Vagina (tissue), 2 donors: ENCODE results near the gene RFFL.

Experiments used
- POLR2A ChIP-seq, 2 donors: fragments of 450-650 bp; IDR thresholded peaks; one replicate each; pipeline ENCODE4 v1.6.1; 2017; ENCODE audit warnings: antibody characterized with exemption in 2 of 2, mild to moderate bottlenecking in 2 of 2, moderate library complexity in 2 of 2
- POLR2AphosphoS5 ChIP-seq, 2 donors: sonication (generic); formaldehyde crosslinking; IDR thresholded peaks; one replicate each; pipeline ENCODE4 v1.9.0; 2017; ENCODE audit warnings: antibody characterized with exemption in 2 of 2, mild to moderate bottlenecking in 2 of 2, low read depth in 1 of 2; ENCODE audit not compliant: insufficient read depth in 1 of 2
- TF ChIP-seq, protein P1 (sequence below), 3 experiments: fragments of 450-650 bp in 2 of 3; fragments of 200-600 bp in 1 of 3; sonication (generic) in 1 of 3; IDR thresholded peaks; one replicate each; pipeline ENCODE4 v1.5.1; 2017 to 2019; ENCODE audit warnings: antibody characterized with exemption in 3 of 3, mild to moderate bottlenecking in 2 of 3, moderate library complexity in 2 of 3

GRCh38 chr17:35044181-35044580, 19.3 kb downstream of the RFFL start:
- TF ChIP-seq, protein P1, sequence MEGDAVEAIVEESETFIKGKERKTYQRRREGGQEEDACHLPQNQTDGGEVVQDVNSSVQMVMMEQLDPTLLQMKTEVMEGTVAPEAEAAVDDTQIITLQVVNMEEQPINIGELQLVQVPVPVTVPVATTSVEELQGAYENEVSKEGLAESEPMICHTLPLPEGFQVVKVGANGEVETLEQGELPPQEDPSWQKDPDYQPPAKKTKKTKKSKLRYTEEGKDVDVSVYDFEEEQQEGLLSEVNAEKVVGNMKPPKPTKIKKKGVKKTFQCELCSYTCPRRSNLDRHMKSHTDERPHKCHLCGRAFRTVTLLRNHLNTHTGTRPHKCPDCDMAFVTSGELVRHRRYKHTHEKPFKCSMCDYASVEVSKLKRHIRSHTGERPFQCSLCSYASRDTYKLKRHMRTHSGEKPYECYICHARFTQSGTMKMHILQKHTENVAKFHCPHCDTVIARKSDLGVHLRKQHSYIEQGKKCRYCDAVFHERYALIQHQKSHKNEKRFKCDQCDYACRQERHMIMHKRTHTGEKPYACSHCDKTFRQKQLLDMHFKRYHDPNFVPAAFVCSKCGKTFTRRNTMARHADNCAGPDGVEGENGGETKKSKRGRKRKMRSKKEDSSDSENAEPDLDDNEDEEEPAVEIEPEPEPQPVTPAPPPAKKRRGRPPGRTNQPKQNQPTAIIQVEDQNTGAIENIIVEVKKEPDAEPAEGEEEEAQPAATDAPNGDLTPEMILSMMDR (IDR thresholded peaks at IDR 0.05), result no peak
- TF ChIP-seq POLR2A (IDR thresholded peaks at IDR 0.05), result no peak
- no peak for TF ChIP-seq POLR2AphosphoS5 (IDR thresholded peaks at IDR 0.05; ENCODE audit: insufficient read depth in 1 of 2, low read depth in 1 of 2)
